GM04503 (cell line): ENCODE measurements around the gene DGKQ.

Experiments used
- DNase-seq: peaks from one replicate; pipeline ENCODE4 v3.0.0-alpha.2; 2012; ENCODE audit warnings: low read depth

DGKQ gene

GRCh38 chr4:973431-974397, at the start of gene DGKQ:
DGKQ (minus strand) TSS chr4:973569; CDS start chr4:973482, 87 bp downstream.
- DNase-seq, result no peak

GRCh38 chr4:1022739-1023066, 49.3 kb upstream of the DGKQ start:
- no peak for DNase-seq

GRCh38 chr4:1022051-1022738, 48.8 kb upstream of the DGKQ start:
- DNase-seq, result no peak

- no peak for DNase-seq
Measured at GRCh38 chr4:1021386-1022050, 48.1 kb upstream of the DGKQ start.

- no peak for DNase-seq
Measured at GRCh38 chr4:1019729-1020470, 46.5 kb upstream of the DGKQ start.

GRCh38 chr4:1019320-1019719, 46.0 kb upstream of the DGKQ start:
- no peak for DNase-seq

GRCh38 chr4:1018147-1019020, 45.0 kb upstream of the DGKQ start:
- DNase-seq, result no peak

- no peak for DNase-seq
Measured at GRCh38 chr4:1017706-1018105, 44.3 kb upstream of the DGKQ start.

GRCh38 chr4:1017211-1017610, 43.8 kb upstream of the DGKQ start:
- DNase-seq, result no peak

- DNase-seq, result no peak
Measured at GRCh38 chr4:1015746-1016145, 42.4 kb upstream of the DGKQ start.

- DNase-seq, result no peak
Measured at GRCh38 chr4:1015179-1015578, 41.8 kb upstream of the DGKQ start.

GRCh38 chr4:1014291-1015167, 41.2 kb upstream of the DGKQ start:
- no peak for DNase-seq

GRCh38 chr4:1013225-1014073, 40.1 kb upstream of the DGKQ start:
- no peak for DNase-seq

GRCh38 chr4:1012034-1012739, 38.8 kb upstream of the DGKQ start:
- no peak for DNase-seq

GRCh38 chr4:1011666-1012033, 38.3 kb upstream of the DGKQ start:
- DNase-seq, result no peak

GRCh38 chr4:1011022-1011665, 37.8 kb upstream of the DGKQ start, which contains the start of gene FGFRL1:
FGFRL1 (plus strand) TSS chr4:1011626; CDS start chr4:1012486, 860 bp downstream.
- peak; percentile 30 for DNase-seq

GRCh38 chr4:1010395-1011021, 37.1 kb upstream of the DGKQ start:
- peak; percentile 56 for DNase-seq
